DOHH2 (cell line): ENCODE results near the gene KIAA1549.

Experiments used
- H3F3A ChIP-seq: fragments of 200-600 bp; sonication (generic), shearing (Covaris generic); 2 replicates; pipeline ENCODE4 v1.6.0; 2016; ENCODE audit warnings: antibody characterized with exemption, mild to moderate bottlenecking; ENCODE audit not compliant: control insufficient read depth, insufficient read depth
- H3K27ac ChIP-seq: fragments of 200-600 bp; sonication (generic); 2 replicates; pipeline ENCODE4 v1.5.1; 2014; ENCODE audit warnings: low read depth, mild to moderate bottlenecking, low read length, moderate library complexity
- H3K27me3 ChIP-seq: fragments of 200-600 bp; sonication (generic); 2 replicates; pipeline ENCODE4 v1.6.1; 2014; ENCODE audit warnings: mild to moderate bottlenecking, low read length, mixed read lengths; ENCODE audit not compliant: control insufficient read depth
- H3K36me3 ChIP-seq: fragments of 200-600 bp; sonication (generic); 2 replicates; pipeline ENCODE4 v1.6.1; 2014; ENCODE audit warnings: mild to moderate bottlenecking, low read length, moderate library complexity, mixed read lengths; ENCODE audit not compliant: control insufficient read depth
- H3K4me1 ChIP-seq: fragments of 200-600 bp; sonication (generic); 2 replicates; pipeline ENCODE4 v1.6.1; 2014; ENCODE audit warnings: mild to moderate bottlenecking, low read length, mixed read lengths; ENCODE audit not compliant: control insufficient read depth
- H3K4me2 ChIP-seq: fragments of 200-600 bp; sonication (generic); 2 replicates; pipeline ENCODE4 v1.6.0; 2014; ENCODE audit warnings: mild to moderate bottlenecking, low read length, moderate library complexity
- H3K4me3 ChIP-seq: fragments of 200-600 bp; sonication (generic); 2 replicates; pipeline ENCODE4 v1.5.1; 2014; ENCODE audit warnings: mild to moderate bottlenecking, low read length, mixed read lengths
- H3K79me2 ChIP-seq: fragments of 200-600 bp; sonication (generic); 2 replicates; pipeline ENCODE4 v1.6.1; 2014; ENCODE audit warnings: mild to moderate bottlenecking, low read length, mixed read lengths; ENCODE audit not compliant: control insufficient read depth
- H3K9me2 ChIP-seq: fragments of 200-600 bp; sonication (generic); replicated peaks from 2 replicates; pipeline ENCODE4 v1.6.1; 2014; ENCODE audit warnings: mild to moderate bottlenecking, low read length, mixed read lengths; ENCODE audit not compliant: control insufficient read depth
- H3K9me3 ChIP-seq: fragments of 200-600 bp; sonication (generic); 2 replicates; pipeline ENCODE4 v1.6.1; 2014; ENCODE audit warnings: antibody characterized with exemption, low read length, mixed read lengths; ENCODE audit not compliant: control insufficient read depth, insufficient read depth
- H4K20me1 ChIP-seq: fragments of 200-600 bp; sonication (generic); 2 replicates; pipeline ENCODE4 v1.6.0; 2014; ENCODE audit warnings: low read depth, mild to moderate bottlenecking, antibody characterized with exemption, low read length, moderate library complexity; ENCODE audit not compliant: control insufficient read depth, insufficient read depth
- EZH2phosphoT487 ChIP-seq: fragments of 200-600 bp; sonication (generic); IDR thresholded peaks from 2 replicates; pipeline ENCODE4 v1.6.1; 2017; ENCODE audit warnings: borderline replicate concordance, mild to moderate bottlenecking, antibody characterized with exemption, low read length, moderate library complexity, mixed read lengths
- TF ChIP-seq, protein P1 (sequence below): fragments of 200-600 bp; sonication (generic); IDR thresholded peaks from one replicate; pipeline ENCODE4 v1.5.1; 2014; ENCODE audit warnings: antibody characterized with exemption, mild to moderate bottlenecking, low read depth, low read length; ENCODE audit not compliant: poor library complexity, severe bottlenecking

Gene KIAA1549

DNA sequence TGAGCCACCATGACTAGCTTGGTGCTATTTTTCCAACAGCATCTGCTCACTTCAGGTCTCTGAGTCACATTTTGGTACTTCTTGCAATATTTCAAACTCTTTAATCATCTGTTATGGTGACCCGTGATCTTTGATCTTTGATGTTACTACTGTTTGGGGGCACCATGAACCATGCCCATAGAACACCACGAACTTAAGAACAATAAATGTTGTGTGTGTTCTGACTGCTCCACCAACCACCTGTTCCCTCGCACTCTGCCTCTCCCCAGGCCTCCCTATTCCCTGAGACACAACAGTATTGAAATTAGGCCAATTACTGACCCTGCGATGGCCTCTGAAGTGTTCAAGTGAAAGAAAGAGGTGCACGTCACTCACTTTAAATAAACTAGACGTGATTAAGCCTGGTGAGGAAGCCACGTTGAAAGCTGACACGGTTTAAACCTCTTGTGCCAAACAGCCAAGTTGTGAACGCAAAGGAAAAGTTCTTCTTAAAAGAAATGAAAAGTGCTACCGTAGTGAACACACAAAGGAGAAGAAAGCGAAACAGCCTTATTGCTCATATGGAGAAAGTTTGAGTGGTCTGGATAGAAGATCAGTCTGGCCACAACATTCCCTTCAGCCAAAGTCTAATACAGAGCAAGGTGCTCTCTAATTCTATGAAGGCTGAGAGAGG is 156.0 kb downstream of the KIAA1549 start:
- Histone ChIP-seq H3K27ac (no peak overlapping the region), H3K4me2 (no peak overlapping the region), H3K4me3 (no peak overlapping the region), H3K9me2 (no peaks in the 10 kb centered on the region), H3K4me1 (no peaks in the 10 kb centered on the region), H3F3A (no peaks in the 10 kb centered on the region), H3K27me3 (no peaks in the 10 kb centered on the region), H3K79me2 (no peaks in the 10 kb centered on the region), H3K36me3 (no peaks in the 10 kb centered on the region), H4K20me1 (no peaks in the 10 kb centered on the region), H3K9me3 (no peaks in the 10 kb centered on the region)
- TF ChIP-seq, protein P1, sequence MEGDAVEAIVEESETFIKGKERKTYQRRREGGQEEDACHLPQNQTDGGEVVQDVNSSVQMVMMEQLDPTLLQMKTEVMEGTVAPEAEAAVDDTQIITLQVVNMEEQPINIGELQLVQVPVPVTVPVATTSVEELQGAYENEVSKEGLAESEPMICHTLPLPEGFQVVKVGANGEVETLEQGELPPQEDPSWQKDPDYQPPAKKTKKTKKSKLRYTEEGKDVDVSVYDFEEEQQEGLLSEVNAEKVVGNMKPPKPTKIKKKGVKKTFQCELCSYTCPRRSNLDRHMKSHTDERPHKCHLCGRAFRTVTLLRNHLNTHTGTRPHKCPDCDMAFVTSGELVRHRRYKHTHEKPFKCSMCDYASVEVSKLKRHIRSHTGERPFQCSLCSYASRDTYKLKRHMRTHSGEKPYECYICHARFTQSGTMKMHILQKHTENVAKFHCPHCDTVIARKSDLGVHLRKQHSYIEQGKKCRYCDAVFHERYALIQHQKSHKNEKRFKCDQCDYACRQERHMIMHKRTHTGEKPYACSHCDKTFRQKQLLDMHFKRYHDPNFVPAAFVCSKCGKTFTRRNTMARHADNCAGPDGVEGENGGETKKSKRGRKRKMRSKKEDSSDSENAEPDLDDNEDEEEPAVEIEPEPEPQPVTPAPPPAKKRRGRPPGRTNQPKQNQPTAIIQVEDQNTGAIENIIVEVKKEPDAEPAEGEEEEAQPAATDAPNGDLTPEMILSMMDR, result no peak
- no peak for TF ChIP-seq EZH2phosphoT487

- TF ChIP-seq EZH2phosphoT487, result no peak
- TF ChIP-seq, protein P1, result no peak
- no peaks in the 10 kb centered on the region for H3K9me3 ChIP-seq
- H3K9me2 ChIP-seq, result no peaks in the 10 kb centered on the region
- no peaks in the 10 kb centered on the region for H3K36me3 ChIP-seq
- no peak overlapping the region for H3K27ac ChIP-seq
- no peak overlapping the region for H3K4me3 ChIP-seq
- H3K27me3 ChIP-seq, result no peaks in the 10 kb centered on the region
- no peaks in the 10 kb centered on the region for H3K79me2 ChIP-seq
- no peak overlapping the region for H3K4me2 ChIP-seq
- H4K20me1 ChIP-seq, result no peaks in the 10 kb centered on the region
- no peaks in the 10 kb centered on the region for H3F3A ChIP-seq
- H3K4me1 ChIP-seq, result no peaks in the 10 kb centered on the region
Measured at GRCh38 chr7:138822867-138823535, 158.2 kb downstream of the KIAA1549 start.

DNA sequence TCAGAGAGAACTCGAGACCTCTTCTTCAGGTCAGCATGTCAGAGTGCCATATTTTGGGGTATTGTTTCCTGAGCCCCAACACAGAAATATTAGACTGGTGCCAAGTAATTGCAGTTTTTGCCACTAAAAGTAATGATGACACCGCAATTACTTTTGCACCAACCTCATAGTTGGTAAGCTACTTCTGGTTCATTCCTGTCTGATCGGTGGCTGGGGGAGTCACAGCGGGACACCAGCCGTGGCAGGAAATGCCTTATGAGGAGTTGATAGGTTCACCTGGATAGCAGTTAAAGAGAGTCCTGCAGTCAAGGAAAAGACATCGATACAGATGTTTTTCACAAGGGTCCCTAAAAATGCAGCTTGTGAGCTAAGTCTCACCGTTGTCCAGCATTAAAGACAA is 159.3 kb downstream of the KIAA1549 start:
- H3F3A ChIP-seq, result no peaks in the 10 kb centered on the region
- no peaks in the 10 kb centered on the region for H3K79me2 ChIP-seq
- H3K4me2 ChIP-seq, result no peak overlapping the region
- H3K4me3 ChIP-seq, result no peak overlapping the region
- H3K27ac ChIP-seq, result no peak overlapping the region
- no peaks in the 10 kb centered on the region for H3K9me2 ChIP-seq
- no peaks in the 10 kb centered on the region for H3K9me3 ChIP-seq
- H3K4me1 ChIP-seq, result no peaks in the 10 kb centered on the region
- H3K36me3 ChIP-seq, result no peaks in the 10 kb centered on the region
- H3K27me3 ChIP-seq, result no peaks in the 10 kb centered on the region
- no peaks in the 10 kb centered on the region for H4K20me1 ChIP-seq
- TF ChIP-seq EZH2phosphoT487, result no peak
- TF ChIP-seq, protein P1, result no peak
